ENCODE results near the gene SERPINA10. TPM values are rescaled to one million over a fixed set of nuclear protein-coding genes. Genes with fewer than 3 reads are reported as not detected.
A peak's percentile ranks its signal among the peaks of the same experiment; 100 is the strongest.

Gene SERPINA10
- total RNA-seq, 1 donor = not detected

GRCh38 chr14:94340533-94340932 is 47.5 kb upstream of the SERPINA10 start:
- Histone ChIP-seq H3K27me3 (ENCODE audit: insufficient read depth, low read length) (no peaks in the 10 kb centered on the region), H3K36me3 (ENCODE audit: insufficient read depth, low read length) (no peaks in the 10 kb centered on the region), H3K9me3 (ENCODE audit: low read depth, low read length) (no peaks in the 10 kb centered on the region), H3K4me3 (ENCODE audit: insufficient read depth, low read length) (no peak overlapping the region), H2AFZ (ENCODE audit: low read length) (no peak overlapping the region), H3K79me2 (ENCODE audit: insufficient read depth, low read length) (no peaks in the 10 kb centered on the region), H4K20me1 (ENCODE audit: insufficient read depth, low read length) (no peaks in the 10 kb centered on the region), H3K4me2 (ENCODE audit: insufficient read depth, low read length) (no peak overlapping the region), H3K27ac (ENCODE audit: low read depth, low read length) (no peak overlapping the region), H3K4me1 (ENCODE audit: insufficient read depth, low read length) (peaks cover 27% of the 10 kb centered on the region)
- TF ChIP-seq CTCF (IDR thresholded peaks at IDR 0.05; ENCODE audit: extremely low read depth, low read depth, low read length) = no peak
- no peak for DNase-seq (ENCODE audit: insufficient read length, low spot score, missing footprints)

- TF ChIP-seq CTCF (IDR thresholded peaks at IDR 0.05; ENCODE audit: extremely low read depth, low read depth, low read length) = no peak
- no peak overlapping the region for H3K27ac ChIP-seq (ENCODE audit: low read depth, low read length)
- H3K4me3 ChIP-seq (ENCODE audit: insufficient read depth, low read length) = no peak overlapping the region
- no peaks in the 10 kb centered on the region for H3K9me3 ChIP-seq (ENCODE audit: low read depth, low read length)
- no peaks in the 10 kb centered on the region for H4K20me1 ChIP-seq (ENCODE audit: insufficient read depth, low read length)
- no peaks in the 10 kb centered on the region for H3K79me2 ChIP-seq (ENCODE audit: insufficient read depth, low read length)
- H3K4me1 ChIP-seq (ENCODE audit: insufficient read depth, low read length) = peaks cover 16% of the 10 kb centered on the region
- H2AFZ ChIP-seq (ENCODE audit: low read length) = no peak overlapping the region
- H3K27me3 ChIP-seq (ENCODE audit: insufficient read depth, low read length) = no peaks in the 10 kb centered on the region
- H3K4me2 ChIP-seq (ENCODE audit: insufficient read depth, low read length) = no peak overlapping the region
- H3K36me3 ChIP-seq (ENCODE audit: insufficient read depth, low read length) = no peaks in the 10 kb centered on the region
- DNase-seq (ENCODE audit: insufficient read length, low spot score, missing footprints) = no peak
These were observed 45.0 kb upstream of the SERPINA10 start for GRCh38 chr14:94338023-94338422.

GRCh38 chr14:94337274-94337673 is 44.2 kb upstream of the SERPINA10 start:
- H3K4me1 ChIP-seq (ENCODE audit: insufficient read depth, low read length) = peaks cover 10% of the 10 kb centered on the region
- H3K4me2 ChIP-seq (ENCODE audit: insufficient read depth, low read length) = no peak overlapping the region
- no peaks in the 10 kb centered on the region for H3K79me2 ChIP-seq (ENCODE audit: insufficient read depth, low read length)
- no peak overlapping the region for H3K4me3 ChIP-seq (ENCODE audit: insufficient read depth, low read length)
- no peak overlapping the region for H3K27ac ChIP-seq (ENCODE audit: low read depth, low read length)
- H2AFZ ChIP-seq (ENCODE audit: low read length) = no peak overlapping the region
- H4K20me1 ChIP-seq (ENCODE audit: insufficient read depth, low read length) = no peaks in the 10 kb centered on the region
- no peak for DNase-seq (ENCODE audit: insufficient read length, low spot score, missing footprints)
- no peaks in the 10 kb centered on the region for H3K9me3 ChIP-seq (ENCODE audit: low read depth, low read length)
- no peaks in the 10 kb centered on the region for H3K36me3 ChIP-seq (ENCODE audit: insufficient read depth, low read length)
- no peaks in the 10 kb centered on the region for H3K27me3 ChIP-seq (ENCODE audit: insufficient read depth, low read length)
- peak; percentile 10 for TF ChIP-seq CTCF (IDR thresholded peaks at IDR 0.05; ENCODE audit: extremely low read depth, low read depth, low read length)

GRCh38 chr14:94334872-94335271 is 41.8 kb upstream of the SERPINA10 start:
- no peaks in the 10 kb centered on the region for H3K79me2 ChIP-seq (ENCODE audit: insufficient read depth, low read length)
- no peak overlapping the region for H3K4me3 ChIP-seq (ENCODE audit: insufficient read depth, low read length)
- no peak for DNase-seq (ENCODE audit: insufficient read length, low spot score, missing footprints)
- H3K36me3 ChIP-seq (ENCODE audit: insufficient read depth, low read length) = no peaks in the 10 kb centered on the region
- no peaks in the 10 kb centered on the region for H3K27me3 ChIP-seq (ENCODE audit: insufficient read depth, low read length)
- TF ChIP-seq CTCF (IDR thresholded peaks at IDR 0.05; ENCODE audit: extremely low read depth, low read depth, low read length) = no peak
- H3K4me2 ChIP-seq (ENCODE audit: insufficient read depth, low read length) = no peak overlapping the region
- H3K27ac ChIP-seq (ENCODE audit: low read depth, low read length) = no peak overlapping the region
- no peaks in the 10 kb centered on the region for H3K9me3 ChIP-seq (ENCODE audit: low read depth, low read length)
- H4K20me1 ChIP-seq (ENCODE audit: insufficient read depth, low read length) = no peaks in the 10 kb centered on the region
- H3K4me1 ChIP-seq (ENCODE audit: insufficient read depth, low read length) = no peaks in the 10 kb centered on the region
- H2AFZ ChIP-seq (ENCODE audit: low read length) = no peak overlapping the region

Data from osteoblast (primary cell).